ENCODE measurements around the gene MCM3AP.
"Not testable (repeated sequence)": the region's sequence is repeated elsewhere in the genome, so short reads cannot be mapped to it uniquely, and the experiment has no call there.

Gene MCM3AP

GRCh38 chr21:46311568-46311967 is 26.2 kb upstream of the MCM3AP start:
- DNase-seq (ENCODE audit: low read depth, low spot score): no peak

- not testable (repeated sequence) for DNase-seq (ENCODE audit: low read depth, low spot score)
Measured at GRCh38 chr21:46310260-46310659, 24.8 kb upstream of the MCM3AP start.

- DNase-seq (ENCODE audit: low read depth, low spot score): no peak
Measured at GRCh38 chr21:46308431-46308830, 23.0 kb upstream of the MCM3AP start.

GRCh38 chr21:46307625-46308024 is 22.2 kb upstream of the MCM3AP start:
- DNase-seq (ENCODE audit: low read depth, low spot score): no peak

- DNase-seq (ENCODE audit: low read depth, low spot score): no peak
Measured at GRCh38 chr21:46304955-46305354, 19.5 kb upstream of the MCM3AP start.

- no peak for DNase-seq (ENCODE audit: low read depth, low spot score)
Measured at GRCh38 chr21:46304437-46304836, 19.0 kb upstream of the MCM3AP start.

GRCh38 chr21:46301759-46302158 is 16.3 kb upstream of the MCM3AP start:
- no peak for DNase-seq (ENCODE audit: low read depth, low spot score)

GRCh38 chr21:46299167-46299566 is 13.8 kb upstream of the MCM3AP start:
- no peak for DNase-seq (ENCODE audit: low read depth, low spot score)

- DNase-seq (ENCODE audit: low read depth, low spot score): no peak
Measured at GRCh38 chr21:46297338-46298271, 12.2 kb upstream of the MCM3AP start.

GRCh38 chr21:46295996-46296752 is 10.8 kb upstream of the MCM3AP start:
- no peak for DNase-seq (ENCODE audit: low read depth, low spot score)

- DNase-seq (ENCODE audit: low read depth, low spot score): no peak
Measured at GRCh38 chr21:46295177-46295770, 9.9 kb upstream of the MCM3AP start.

- no peak for DNase-seq (ENCODE audit: low read depth, low spot score)
Measured at GRCh38 chr21:46294647-46295176, 9.3 kb upstream of the MCM3AP start.

- DNase-seq (ENCODE audit: low read depth, low spot score): no peak
Measured at GRCh38 chr21:46291561-46291960, 6.2 kb upstream of the MCM3AP start.

GRCh38 chr21:46289655-46290179 is 4.3 kb upstream of the MCM3AP start:
- no peak for DNase-seq (ENCODE audit: low read depth, low spot score)

GRCh38 chr21:46287541-46287940 is 2.1 kb upstream of the MCM3AP start:
- DNase-seq (ENCODE audit: low read depth, low spot score): no peak

GRCh38 chr21:46286648-46287002 is 1.2 kb upstream of the MCM3AP start:
- DNase-seq (ENCODE audit: low read depth, low spot score): no peak

GRCh38 chr21:46285761-46286647 is 593 bp upstream of the MCM3AP start, which contains the start of gene YBEY:
TSS of gene YBEY (plus strand) at chr21:46286342. CDS start at chr21:46286914, 572 bp downstream.
- peak; percentile 79 for DNase-seq (ENCODE audit: low read depth, low spot score)

- no peak for DNase-seq (ENCODE audit: low read depth, low spot score)
Measured at GRCh38 chr21:46284733-46285132, 678 bp downstream of the MCM3AP start.

GRCh38 chr21:46284077-46284644 is 1.2 kb downstream of the MCM3AP start:
- DNase-seq (ENCODE audit: low read depth, low spot score): no peak

- DNase-seq (ENCODE audit: low read depth, low spot score): no peak
Measured at GRCh38 chr21:46274797-46275390, 10.5 kb downstream of the MCM3AP start.

All from brain pericyte (primary cell).